ENCODE measurements around the gene PTGFR.

GRCh38 chr1:78536427-78536826 lies 45.7 kb downstream of the PTGFR start:
- TF ChIP-seq CTCF (IDR thresholded peaks at IDR 0.05) (no peak), EZH2 (IDR thresholded peaks at IDR 0.05; ENCODE audit: borderline replicate concordance, insufficient read depth, low read depth, low read length, poor library complexity, severe bottlenecking) (no peak)

All from B cell (primary cell).